HG02943 (cell line): ENCODE data around the gene PRR23C.

Experiments
- ATAC-seq: cut with Tn5 transposase; IDR thresholded peaks from one replicate; pipeline ENCODE4 v1.9.1; 2021; ENCODE audit warnings: mild to moderate bottlenecking, low read depth, moderate library complexity; ENCODE audit not compliant: unreplicated experiment

The PRR23C gene

DNA sequence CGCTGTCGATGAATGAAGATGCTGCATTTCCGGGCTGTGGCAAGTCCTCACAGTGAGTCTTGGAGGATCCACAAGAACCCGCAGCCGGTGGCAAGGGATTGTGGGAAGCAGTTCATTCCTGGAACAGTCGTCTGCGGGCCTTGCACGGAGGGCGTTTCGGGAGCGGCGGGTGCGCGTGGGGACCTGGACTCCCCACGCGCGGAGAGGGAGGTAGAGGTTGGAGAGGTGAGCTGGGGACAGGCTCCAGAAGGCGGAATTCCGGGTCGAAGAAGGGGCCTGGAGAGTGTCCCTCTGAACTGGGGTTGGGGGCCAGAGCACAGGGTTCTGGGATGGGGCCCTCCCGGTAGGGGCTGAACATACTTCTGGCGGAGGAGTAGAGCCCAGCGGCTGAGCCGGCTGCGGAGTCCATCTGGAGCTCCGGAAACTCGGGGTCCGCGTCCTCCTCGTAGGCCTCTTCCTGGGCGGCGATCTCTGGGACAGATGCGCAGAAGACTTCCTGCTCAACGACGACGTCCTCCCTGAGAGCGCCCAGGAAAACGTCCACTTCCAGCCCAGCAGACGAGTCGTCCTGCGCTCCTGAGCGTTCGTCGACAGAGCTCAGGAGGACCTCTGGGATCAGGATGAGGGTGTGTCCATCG, 39.2 kb downstream of the PRR23C start:
- no peak for ATAC-seq

DNA sequence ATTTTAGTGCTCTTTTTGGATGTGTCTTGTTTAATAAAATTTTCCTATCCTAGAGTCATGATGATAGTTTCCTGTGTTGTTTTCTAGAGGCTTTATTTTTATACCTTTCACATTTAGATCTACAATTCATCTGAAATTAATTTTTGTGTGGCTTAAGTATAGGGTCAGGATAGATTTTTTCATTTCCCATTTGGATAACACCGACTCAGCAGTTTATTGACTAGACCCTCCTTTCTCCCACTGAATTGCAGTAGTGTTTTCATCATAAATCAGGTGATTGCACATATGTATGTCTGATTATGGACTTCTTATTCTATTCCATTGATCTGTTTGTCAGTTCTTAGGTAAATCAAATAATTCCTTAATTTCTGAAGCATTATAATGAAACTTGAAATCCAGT, 49.0 kb downstream of the PRR23C start:
- no peak for ATAC-seq
